GM12878 (cell line): ENCODE measurements around the gene GPRIN2. TPM values are rescaled to one million over a fixed set of nuclear protein-coding genes. Genes with fewer than 3 reads are reported as not detected.

Source experiments
- ATAC-seq: fragments of 200-7000 bp; cut with Tn5 transposase; 3 replicates; pipeline ENCODE4 v1.9.1; 2020; ENCODE audit warnings: mild to moderate bottlenecking, moderate library complexity
- BruUV-seq: library from RNA; stranded (reverse); fragments of 400-500 nt; replicated peaks from 2 replicates; lab custom pipeline; 2021; lab: Mats Ljungman, UMichigan
- CTCF ChIA-PET: fragments of 300-600 bp; sonication (Branson Sonifier 250); formaldehyde crosslinking; extraction: SDS; loops from one replicate; lab custom pipeline; 2021; ENCODE audit warnings: inconsistent platforms; lab: Yijun Ruan, JAX
- POLR2A ChIA-PET: fragments of 350-600 bp; formaldehyde crosslinking; extraction: SDS; loops from one replicate; lab custom pipeline; 2021; ENCODE audit warnings: inconsistent platforms; lab: Charles Lee
- RAD21 ChIA-PET: fragments of 300-600 bp; sonication (Branson Sonifier 250); formaldehyde crosslinking; loops from one replicate; lab custom pipeline; 2023; ENCODE audit warnings: antibody characterized with exemption; ENCODE audit not compliant: unreplicated experiment; lab: Charles Lee
- SMC1A ChIA-PET: fragments of 300-600 bp; sonication (Branson Sonifier 250); formaldehyde crosslinking; loops from one replicate; lab custom pipeline; 2023; ENCODE audit not compliant: unreplicated experiment, uncharacterized antibody; lab: Charles Lee
- DNase-seq: peaks from one replicate; pipeline ENCODE4 v3.0.0-alpha.2; 2011; ENCODE audit warnings: low read depth, low spot score
- FAIRE-seq: peaks from 3 replicates; lab custom pipeline; 2011; peaks lifted over from hg19 to GRCh38; lab: Jason Lieb, UNC
- H2AFZ ChIP-seq: 2 replicates; pipeline ENCODE4 v1.6.0; 2011; ENCODE audit warnings: low read depth, low read length, control low read depth; ENCODE audit not compliant: control insufficient read depth
- H3K27ac ChIP-seq: 2 replicates; pipeline ENCODE4 v1.5.1; 2011; ENCODE audit warnings: control low read depth; ENCODE audit not compliant: control insufficient read depth, insufficient read depth
- H3K27me3 ChIP-seq, 2 experiments: replicated peaks in 1 of 2; 2 replicates each; pipeline versions ENCODE4 v1.6.0 to v1.6.1; 2011; ENCODE audit warnings: low read length in 1 of 2; ENCODE audit not compliant: control insufficient read depth in 2 of 2, insufficient read depth in 2 of 2
- H3K36me3 ChIP-seq, 2 experiments: 2 replicates each; pipeline ENCODE4 v1.5.1; 2011; ENCODE audit warnings: low read length in 1 of 2; ENCODE audit not compliant: control insufficient read depth in 2 of 2, insufficient read depth in 2 of 2
- H3K4me1 ChIP-seq: 2 replicates; pipeline ENCODE4 v1.6.1; 2011; ENCODE audit warnings: mild to moderate bottlenecking, low read length, moderate library complexity, mixed read lengths; ENCODE audit not compliant: control insufficient read depth, insufficient read depth
- H3K4me2 ChIP-seq: 2 replicates; pipeline ENCODE4 v1.6.0; 2011; ENCODE audit warnings: control low read depth; ENCODE audit not compliant: control insufficient read depth, insufficient read depth
- H3K4me3 ChIP-seq: fragments of 200-600 bp; sonication (generic); 2 replicates; pipeline ENCODE4 v1.5.1; 2016
- H3K79me2 ChIP-seq: 2 replicates; pipeline ENCODE4 v1.6.0; 2011; ENCODE audit warnings: low read length; ENCODE audit not compliant: control insufficient read depth, insufficient read depth
- H3K9ac ChIP-seq: 2 replicates; pipeline ENCODE4 v1.8.0; 2011; ENCODE audit warnings: low read length, control low read depth, mixed read lengths; ENCODE audit not compliant: control insufficient read depth, insufficient read depth
- H3K9me3 ChIP-seq: replicated peaks from 3 replicates; pipeline ENCODE4 v1.5.1; 2011; ENCODE audit warnings: mild to moderate bottlenecking, low read length; ENCODE audit not compliant: control insufficient read depth, insufficient read depth
- H4K20me1 ChIP-seq: 2 replicates; pipeline ENCODE4 v1.6.0; 2011; ENCODE audit not compliant: control insufficient read depth, insufficient read depth
- BACH1 ChIP-seq: fragments of 450-650 bp; IDR thresholded peaks from 2 replicates; pipeline ENCODE4 v1.6.1; 2017; ENCODE audit warnings: mild to moderate bottlenecking, borderline replicate concordance
- CHD1 ChIP-seq: IDR thresholded peaks from 2 replicates; pipeline ENCODE4 v1.6.1; 2012; ENCODE audit warnings: low read depth, low read length, improper control_type of control experiment
- CREB1 ChIP-seq: IDR thresholded peaks from 2 replicates; pipeline ENCODE4 v1.6.1; 2012; ENCODE audit warnings: low read depth, mild to moderate bottlenecking, inconsistent platforms
- EZH2 ChIP-seq: IDR thresholded peaks from 2 replicates; pipeline ENCODE4 v1.6.1; 2012; ENCODE audit warnings: low read depth, mild to moderate bottlenecking, control low read depth, inconsistent platforms, low read length, borderline replicate concordance; ENCODE audit not compliant: control insufficient read depth
- HCFC1 ChIP-seq: fragments of 150-350 bp; IDR thresholded peaks from 2 replicates; pipeline ENCODE4 v1.6.1; 2014; ENCODE audit warnings: low read length
- IRF5 ChIP-seq: fragments of 450-650 bp; IDR thresholded peaks from 2 replicates; pipeline ENCODE4 v1.6.1; 2017; ENCODE audit warnings: borderline replicate concordance
- KAT2A ChIP-seq: conservative IDR thresholded peaks from 2 replicates; pipeline ENCODE4 v1.6.1; 2011; ENCODE audit warnings: low read depth, low read length; ENCODE audit not compliant: control insufficient read depth
- MYC ChIP-seq: IDR thresholded peaks from 2 replicates; pipeline ENCODE4 v1.6.1; 2011; ENCODE audit warnings: mild to moderate bottlenecking, low read length, moderate library complexity, inconsistent platforms; ENCODE audit not compliant: insufficient read depth, insufficient replicate concordance, insufficient read length, severe bottlenecking
- NFIC ChIP-seq: IDR thresholded peaks from 2 replicates; pipeline ENCODE4 v1.6.1; 2012; ENCODE audit warnings: low read depth, mild to moderate bottlenecking, inconsistent platforms, low read length, moderate library complexity
- POLR2A ChIP-seq: IDR thresholded peaks from 2 replicates; pipeline ENCODE4 v1.6.1; 2011; ENCODE audit warnings: low read depth, mild to moderate bottlenecking, low read length
- POLR2AphosphoS2 ChIP-seq: IDR thresholded peaks from 2 replicates; pipeline ENCODE4 v1.6.1; 2011; ENCODE audit warnings: low read depth, mild to moderate bottlenecking, low read length, improper control_type of control experiment, moderate library complexity
- PRDM15 ChIP-seq: fragments of 450-650 bp; formaldehyde crosslinking; IDR thresholded peaks from 2 replicates; pipeline ENCODE4 v1.4.0; 2020; ENCODE audit warnings: mild to moderate bottlenecking, moderate library complexity
- RB1 ChIP-seq: fragments of 450-650 bp; formaldehyde crosslinking; IDR thresholded peaks from 2 replicates; pipeline ENCODE4 v1.6.1; 2017; ENCODE audit warnings: mild to moderate bottlenecking, borderline replicate concordance
- RBBP5 ChIP-seq: fragments of 200-600 bp; sonication (generic); conservative IDR thresholded peaks from 2 replicates; pipeline ENCODE4 v1.6.1; 2016
- TCF7 ChIP-seq: IDR thresholded peaks from 2 replicates; pipeline ENCODE4 v1.6.1; 2014; ENCODE audit warnings: antibody characterized with exemption, borderline replicate concordance
- WGBS: methylation state at CpG from one replicate; pipeline ENCODE4 v1.1.6; 2016; ENCODE audit warnings: low lambda C conversion rate; ENCODE audit not compliant: insufficient replicate concordance, insufficient coverage; ENCODE audit errors: missing lambda C conversion rate; 5-methylcytosine and 5-hydroxymethylcytosine counted together
- in situ Hi-C: fragments of 300-500 bp; cut with MboI; formaldehyde crosslinking; loops from 9 replicates; pipeline ENCODE4 v1.14.3; 2018; ENCODE audit warnings: mixed read lengths
- intact Hi-C: fragments of 100-400 bp; cut with micrococcal nuclease; formaldehyde crosslinking; loops from one replicate; pipeline ENCODE4 v1.14.2; 2022; ENCODE audit not compliant: unreplicated experiment
- polyA plus RNA-seq, 11 experiments: library from polyadenylated mRNA; depleted of rRNA in 4 of 11; unstranded in 6 of 11; stranded (reverse) in 5 of 11; fragments of >200 nt; fragmentation: Nextera tagmentation in 4 of 11; fragmentation: Illumina TruSeq in 1 of 11; extraction: Ambion mirVana in 4 of 11; extraction: Trizol in 1 of 11; gene quantifications; 1 replicate in 1 of 11; 2 replicates in 10 of 11; pipeline versions ENCODE4 v1.2.1 to v1.2.3, GENCODE V29; 2011 to 2016; ENCODE audit warnings: inconsistent platforms in 2 of 11, missing spikeins in 2 of 11, low read depth in 1 of 11
- total RNA-seq, 4 experiments: library from RNA; depleted of rRNA in 3 of 4; stranded (reverse); fragments of >200 nt in 3 of 4; fragmentation: Illumina TruSeq in 1 of 4; extraction: Trizol in 1 of 4; gene quantifications; 2 replicates each; pipeline versions ENCODE4 v1.2.1 to v1.2.3, GENCODE V29; 2013 to 2021

GPRIN2 gene
- total and polyA plus RNA-seq, 10 of the 15 experiments (the other 5 are each of a cell fraction or from before 2014, with no cell fraction given): 0.13 TPM; not detected in 9

- TF ChIP-seq PRDM15 (CRISPR knock-in tag) (no peak), CHD1 (no peak), POLR2AphosphoS2 (no peak), NFIC (no peak)
- TF ChIP-seq, all 136 proteins: peak for 0
Observed at GRCh38 chr10:46541735-46542566, 14.5 kb downstream of the GPRIN2 start (continued).

GRCh38 chr10:46541017-46541661, 15.3 kb downstream of the GPRIN2 start:
- no peak for DNase-seq

More at GRCh38 chr10:46541017-46541661, 15.3 kb downstream of the GPRIN2 start:
- Histone ChIP-seq H2AFZ (no peak overlapping the region), H3K27ac (no peak overlapping the region), H3K4me1 (no peaks in the 10 kb centered on the region), H3K36me3 (no peaks in the 10 kb centered on the region), H3K9me3 (no peaks in the 10 kb centered on the region), H3K9ac (no peak overlapping the region), H3K4me3 (no peak overlapping the region), H4K20me1 (no peaks in the 10 kb centered on the region), H3K4me2 (no peak overlapping the region), H3K27me3 (peaks cover 0 to 5% of the 10 kb centered on the region in 2 experiments; a peak in 1 of 4 replicates), H3K79me2 (no peaks in the 10 kb centered on the region)
- in situ Hi-C loops: no loop called here
- CTCF ChIA-PET: no interaction called here
- intact Hi-C loops: no loop called here
- WGBS: 52% methylated on average over 28 of the region's 42 CpGs
- no peak for FAIRE-seq
- RAD21 ChIA-PET: no interaction called here
- ATAC-seq: no peak
- no TSS peak for BruUV-seq
- POLR2A ChIA-PET: no interaction called here
- SMC1A ChIA-PET: no interaction called here
- TF ChIP-seq TCF7: no peak
- TF ChIP-seq POLR2A: no peak
- no peak for TF ChIP-seq RB1
- TF ChIP-seq HCFC1: no peak
- TF ChIP-seq CREB1: no peak
- TF ChIP-seq BACH1: no peak
- no peak for TF ChIP-seq EZH2
- TF ChIP-seq KAT2A: no peak
- no peak for TF ChIP-seq RBBP5
- TF ChIP-seq IRF5: no peak
- no peak for TF ChIP-seq MYC
